Activated CD4-positive, CD25-positive, alpha-beta regulatory T cell treated with anti-CD3 and anti-CD28 coated beads, Interleukin-2, amount 50 U/mL, for 24 hours (primary cell): Measurements from ENCODE around the gene RSPH3.

Source experiments
- ATAC-seq, 2 donors: fragments of 150-1000 bp; cut with Tn5 transposase; one replicate each; pipeline ENCODE4 v1.10.0; 2021; ENCODE audit warnings: mild to moderate bottlenecking in 1 of 2, moderate library complexity in 1 of 2

The RSPH3 gene

DNA sequence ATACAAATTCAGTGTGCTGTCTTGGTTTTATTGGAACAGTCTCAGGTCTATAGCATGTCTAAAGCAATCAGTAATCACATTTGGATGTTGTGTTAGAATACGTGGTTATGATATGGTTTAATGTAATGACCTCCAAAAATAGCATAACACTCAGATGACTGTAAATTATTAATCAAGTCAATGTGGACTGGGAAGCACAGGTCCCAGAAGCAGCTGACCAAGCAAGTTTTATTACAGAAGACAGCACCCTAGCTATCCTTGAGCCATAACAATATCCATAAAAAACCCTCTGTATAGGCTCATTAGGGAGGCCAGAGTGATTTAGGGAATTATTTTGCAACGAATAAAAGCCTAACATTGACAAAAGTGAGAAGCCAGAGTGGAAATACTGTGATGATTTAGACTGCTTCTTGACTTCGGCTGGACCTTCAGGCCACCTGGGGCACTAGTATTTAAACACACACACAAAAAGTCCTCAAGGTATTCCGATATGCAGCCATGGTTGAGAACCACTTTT, 66.9 kb downstream of the RSPH3 start:
- ATAC-seq = no peak

DNA sequence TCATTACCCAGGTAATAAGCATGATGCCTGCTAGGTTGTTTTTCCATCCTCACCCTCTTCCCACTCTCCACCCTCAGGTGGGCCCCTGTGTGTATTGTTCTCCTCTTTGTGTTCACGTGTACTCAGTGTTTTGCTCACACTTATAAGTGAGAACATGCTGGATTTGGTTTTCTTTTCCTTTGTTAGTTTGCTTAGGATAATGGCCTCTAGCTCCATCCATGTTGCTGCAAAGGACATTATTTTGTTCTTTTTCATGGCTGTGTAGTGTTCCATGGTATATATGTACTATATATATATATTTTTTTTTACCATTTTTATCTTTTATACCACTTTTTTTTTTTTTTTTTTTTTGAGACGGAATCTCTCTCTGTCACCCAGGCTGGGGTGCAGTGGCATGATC, 71.9 kb downstream of the RSPH3 start:
- no peak for ATAC-seq

DNA sequence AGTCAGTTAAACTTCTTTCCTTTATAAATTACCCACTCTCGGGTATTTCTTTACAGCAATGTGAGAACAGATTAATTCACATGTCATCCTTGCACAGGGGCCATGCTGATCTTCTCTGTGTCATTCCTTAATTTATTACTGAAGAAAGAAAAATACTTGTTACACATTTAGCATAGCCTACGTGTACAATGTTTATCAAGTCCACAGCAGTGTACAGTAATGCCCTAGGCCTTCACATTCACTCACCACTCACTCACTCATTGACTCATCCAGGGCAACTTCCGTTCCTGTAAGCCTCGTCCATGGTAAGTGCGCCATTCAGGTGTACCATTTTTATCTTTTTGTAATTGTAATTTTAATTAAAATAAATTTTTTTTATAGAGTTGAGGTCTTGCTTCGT, 73.6 kb downstream of the RSPH3 start:
- no peak for ATAC-seq

DNA sequence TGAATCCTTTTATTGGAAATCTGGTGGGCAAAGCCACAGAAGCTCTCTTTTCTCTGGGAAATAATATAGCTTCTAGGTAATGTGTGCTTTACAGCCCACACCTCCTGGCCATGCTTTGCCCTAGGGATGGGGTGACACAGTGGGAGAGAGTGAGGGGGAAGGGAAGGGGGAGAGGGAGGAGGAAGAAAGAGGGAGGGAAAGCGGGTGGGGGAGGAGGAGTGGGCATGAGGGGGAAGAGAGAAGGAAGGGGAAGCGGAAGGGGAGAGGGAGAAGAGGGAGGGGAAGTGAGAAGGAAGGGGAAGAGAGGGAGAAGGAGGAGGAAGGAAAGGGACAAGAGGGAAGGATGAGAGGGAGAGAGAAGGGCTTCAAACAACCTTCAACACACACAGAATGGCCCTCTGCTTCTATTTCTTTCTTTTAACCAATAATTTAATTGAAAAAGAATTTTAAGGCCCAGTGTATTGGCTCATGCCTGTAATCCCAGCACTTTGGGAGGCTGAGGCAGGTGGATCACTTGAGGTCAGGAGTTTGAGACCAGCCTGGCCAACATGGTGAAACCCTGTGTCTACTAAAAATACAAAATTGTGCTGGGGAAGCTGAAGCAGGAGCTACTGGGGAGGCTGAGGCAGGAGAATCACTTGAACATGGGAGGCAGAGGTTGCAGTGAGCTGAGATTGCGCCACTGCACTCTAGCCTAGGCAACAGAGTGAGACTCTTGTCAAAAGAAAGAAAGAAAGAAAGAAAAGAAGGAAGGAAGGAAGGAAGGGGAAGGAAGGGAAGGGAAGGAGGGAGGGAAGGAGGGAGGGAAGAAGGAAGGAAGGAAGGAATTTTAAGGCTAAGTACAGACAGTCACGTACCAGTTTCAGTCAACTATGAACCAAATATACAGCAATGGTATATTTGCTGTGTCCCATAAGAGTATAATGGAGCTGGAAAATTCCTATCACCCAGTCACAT, 75.2 kb downstream of the RSPH3 start:
- no peak for ATAC-seq

- ATAC-seq = no peak
These were observed 76.0 kb downstream of the RSPH3 start for GRCh38 chr6:158923805-158924498.
